ENCODE data around the gene C10orf53.

Gene C10orf53

DNA sequence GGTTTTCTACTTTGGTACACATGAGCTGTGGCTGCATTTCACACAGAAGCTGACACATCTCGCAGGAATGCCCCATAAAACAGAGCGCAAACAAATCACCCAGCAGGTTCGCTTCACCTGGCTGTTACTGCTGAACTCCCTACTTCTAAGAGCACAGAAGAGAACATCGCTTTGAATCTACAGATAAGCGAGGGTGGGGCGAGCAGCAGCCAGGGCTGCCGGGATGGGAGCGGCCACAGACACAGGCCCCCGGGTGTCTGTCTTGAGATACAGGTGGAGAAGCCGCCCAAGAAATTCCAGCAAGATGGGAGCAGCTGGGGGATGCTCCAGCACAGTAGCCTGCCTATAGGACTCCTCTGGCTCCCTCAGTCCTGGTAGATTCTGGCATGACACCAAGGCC lies 55.2 kb downstream of the C10orf53 start:
- Histone ChIP-seq H3K9me3 (ENCODE audit: severe bottlenecking) (no peaks in the 10 kb centered on the region), H3K4me3 (ENCODE audit: severe bottlenecking) (no peak overlapping the region), H3K4me1 (ENCODE audit: insufficient read depth, poor library complexity, severe bottlenecking) (peaks cover 5% of the 10 kb centered on the region), H3K36me3 (ENCODE audit: low read depth) (no peaks in the 10 kb centered on the region), H3K27me3 (ENCODE audit: insufficient read depth, poor library complexity, severe bottlenecking) (no peaks in the 10 kb centered on the region), H3K27ac (ENCODE audit: poor library complexity, severe bottlenecking) (no peak overlapping the region)
- TF ChIP-seq, protein P1, sequence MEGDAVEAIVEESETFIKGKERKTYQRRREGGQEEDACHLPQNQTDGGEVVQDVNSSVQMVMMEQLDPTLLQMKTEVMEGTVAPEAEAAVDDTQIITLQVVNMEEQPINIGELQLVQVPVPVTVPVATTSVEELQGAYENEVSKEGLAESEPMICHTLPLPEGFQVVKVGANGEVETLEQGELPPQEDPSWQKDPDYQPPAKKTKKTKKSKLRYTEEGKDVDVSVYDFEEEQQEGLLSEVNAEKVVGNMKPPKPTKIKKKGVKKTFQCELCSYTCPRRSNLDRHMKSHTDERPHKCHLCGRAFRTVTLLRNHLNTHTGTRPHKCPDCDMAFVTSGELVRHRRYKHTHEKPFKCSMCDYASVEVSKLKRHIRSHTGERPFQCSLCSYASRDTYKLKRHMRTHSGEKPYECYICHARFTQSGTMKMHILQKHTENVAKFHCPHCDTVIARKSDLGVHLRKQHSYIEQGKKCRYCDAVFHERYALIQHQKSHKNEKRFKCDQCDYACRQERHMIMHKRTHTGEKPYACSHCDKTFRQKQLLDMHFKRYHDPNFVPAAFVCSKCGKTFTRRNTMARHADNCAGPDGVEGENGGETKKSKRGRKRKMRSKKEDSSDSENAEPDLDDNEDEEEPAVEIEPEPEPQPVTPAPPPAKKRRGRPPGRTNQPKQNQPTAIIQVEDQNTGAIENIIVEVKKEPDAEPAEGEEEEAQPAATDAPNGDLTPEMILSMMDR (IDR thresholded peaks at IDR 0.05; ENCODE audit: poor library complexity, severe bottlenecking) = no peak
- peak; percentile 92 for ATAC-seq (ENCODE audit: low read depth)
- no peak for DNase-seq (ENCODE audit: low spot score)

DNA sequence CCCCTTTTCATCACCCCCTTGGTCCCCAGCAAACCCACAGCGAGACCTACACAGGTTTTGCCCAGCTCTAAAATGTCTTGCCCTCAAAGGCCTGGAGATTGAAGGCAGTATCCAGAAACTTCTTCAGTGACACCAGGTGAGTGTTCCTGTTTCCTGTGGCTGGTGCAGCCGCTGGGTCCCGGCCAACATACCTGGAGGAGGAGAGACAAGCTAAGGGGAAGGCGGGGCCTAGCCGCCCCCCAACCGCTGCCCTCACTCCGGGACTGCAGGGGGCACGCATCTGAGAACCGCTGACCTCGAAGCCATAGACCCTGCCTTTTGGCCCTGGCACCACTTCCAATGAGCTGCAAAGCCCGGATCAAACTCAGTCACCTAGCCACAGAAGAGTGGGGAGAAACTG lies 55.7 kb downstream of the C10orf53 start:
- no peaks in the 10 kb centered on the region for H3K36me3 ChIP-seq (ENCODE audit: low read depth)
- no peak overlapping the region for H3K27ac ChIP-seq (ENCODE audit: poor library complexity, severe bottlenecking)
- H3K27me3 ChIP-seq (ENCODE audit: insufficient read depth, poor library complexity, severe bottlenecking) = no peaks in the 10 kb centered on the region
- TF ChIP-seq, protein P1 (IDR thresholded peaks at IDR 0.05; ENCODE audit: poor library complexity, severe bottlenecking) = no peak
- no peak overlapping the region for H3K4me3 ChIP-seq (ENCODE audit: severe bottlenecking)
- H3K9me3 ChIP-seq (ENCODE audit: severe bottlenecking) = no peaks in the 10 kb centered on the region
- DNase-seq (ENCODE audit: low spot score) = no peak
- ATAC-seq (ENCODE audit: low read depth) = no peak
- peaks cover 5% of the 10 kb centered on the region for H3K4me1 ChIP-seq (ENCODE audit: insufficient read depth, poor library complexity, severe bottlenecking)

- Histone ChIP-seq H3K27ac (ENCODE audit: poor library complexity, severe bottlenecking) (no peak overlapping the region), H3K4me3 (ENCODE audit: severe bottlenecking) (no peak overlapping the region), H3K9me3 (ENCODE audit: severe bottlenecking) (no peaks in the 10 kb centered on the region), H3K36me3 (ENCODE audit: low read depth) (no peaks in the 10 kb centered on the region), H3K4me1 (ENCODE audit: insufficient read depth, poor library complexity, severe bottlenecking) (peaks cover 5% of the 10 kb centered on the region), H3K27me3 (ENCODE audit: insufficient read depth, poor library complexity, severe bottlenecking) (no peaks in the 10 kb centered on the region)
- ATAC-seq (ENCODE audit: low read depth) (no peak), DNase-seq (ENCODE audit: low spot score) (no peak)
- TF ChIP-seq, protein P1 (IDR thresholded peaks at IDR 0.05; ENCODE audit: poor library complexity, severe bottlenecking) = no peak
Measured at GRCh38 chr10:49735848-49736563, 56.6 kb downstream of the C10orf53 start.

GRCh38 chr10:49736564-49737113 lies 57.2 kb downstream of the C10orf53 start:
- TF ChIP-seq, protein P1 (IDR thresholded peaks at IDR 0.05; ENCODE audit: poor library complexity, severe bottlenecking) = no peak
- no peak for ATAC-seq (ENCODE audit: low read depth)
- DNase-seq (ENCODE audit: low spot score) = no peak
- H3K4me1 ChIP-seq (ENCODE audit: insufficient read depth, poor library complexity, severe bottlenecking) = peaks cover 5% of the 10 kb centered on the region
- no peak overlapping the region for H3K4me3 ChIP-seq (ENCODE audit: severe bottlenecking)
- no peaks in the 10 kb centered on the region for H3K36me3 ChIP-seq (ENCODE audit: low read depth)
- H3K27ac ChIP-seq (ENCODE audit: poor library complexity, severe bottlenecking) = no peak overlapping the region
- no peaks in the 10 kb centered on the region for H3K27me3 ChIP-seq (ENCODE audit: insufficient read depth, poor library complexity, severe bottlenecking)
- H3K9me3 ChIP-seq (ENCODE audit: severe bottlenecking) = no peaks in the 10 kb centered on the region
